ENCODE results near the gene ACY1.
A peak's percentile ranks its signal among the peaks of the same experiment; 100 is the strongest.

The ACY1 gene

DNA sequence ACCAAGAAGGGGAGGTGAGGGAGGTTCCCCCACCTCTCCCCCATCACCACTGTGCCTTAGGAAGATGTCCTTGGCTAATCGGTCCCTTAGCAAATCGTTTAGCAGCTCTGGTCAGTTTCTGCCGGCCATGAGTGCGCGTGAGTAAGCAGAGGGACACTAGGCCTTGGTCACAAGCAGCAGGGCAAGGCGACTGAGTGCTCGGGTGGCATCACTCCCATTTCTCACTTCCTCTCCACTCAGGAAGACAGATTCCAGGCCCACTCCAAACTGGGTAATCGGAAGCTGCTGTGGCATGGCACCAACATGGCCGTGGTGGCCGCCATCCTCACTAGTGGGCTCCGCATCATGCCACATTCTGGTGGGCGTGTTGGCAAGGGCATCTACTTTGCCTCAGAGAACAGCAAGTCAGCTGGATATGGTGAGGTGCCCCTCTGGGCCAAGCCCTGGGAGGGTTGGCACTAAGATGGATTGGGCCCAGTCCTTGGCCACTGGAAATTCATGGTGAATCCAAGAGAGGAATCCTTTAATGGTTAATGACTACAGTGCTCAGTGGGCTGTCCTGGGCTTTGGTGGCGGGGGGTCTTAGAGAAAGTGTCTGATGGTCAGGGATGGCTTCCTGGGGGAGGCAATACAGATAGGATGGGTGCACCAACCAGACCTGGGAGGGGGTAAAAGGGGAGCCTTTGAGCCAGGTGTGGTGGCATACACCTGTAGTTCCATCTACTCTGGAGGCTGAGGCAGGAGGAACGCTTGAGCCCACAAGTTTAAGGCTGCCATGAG, 37.2 kb upstream of the ACY1 start:
- DNase-seq (ENCODE audit: low spot score), result no peak

DNA sequence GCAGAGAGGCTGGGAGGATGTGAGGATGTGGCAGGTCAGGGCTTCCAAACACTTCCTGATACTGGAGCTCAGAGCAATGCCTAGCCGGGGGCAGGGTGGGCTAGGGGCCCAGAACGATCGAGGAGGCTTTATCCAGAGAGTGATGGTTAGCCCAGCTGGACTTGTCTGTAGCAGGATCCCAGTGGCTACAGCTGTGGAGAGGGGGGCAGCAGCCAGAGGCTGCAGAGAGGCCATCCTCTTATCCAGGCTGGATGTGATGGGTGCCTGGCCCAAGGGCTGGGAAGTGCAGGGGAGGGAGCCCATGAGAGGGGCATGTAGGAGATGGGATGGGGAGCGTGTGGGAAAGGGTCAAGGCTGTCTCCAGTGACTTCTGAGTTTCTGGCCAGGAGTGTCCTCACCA, 36.5 kb upstream of the ACY1 start:
- DNase-seq (ENCODE audit: low spot score), result no peak

DNA sequence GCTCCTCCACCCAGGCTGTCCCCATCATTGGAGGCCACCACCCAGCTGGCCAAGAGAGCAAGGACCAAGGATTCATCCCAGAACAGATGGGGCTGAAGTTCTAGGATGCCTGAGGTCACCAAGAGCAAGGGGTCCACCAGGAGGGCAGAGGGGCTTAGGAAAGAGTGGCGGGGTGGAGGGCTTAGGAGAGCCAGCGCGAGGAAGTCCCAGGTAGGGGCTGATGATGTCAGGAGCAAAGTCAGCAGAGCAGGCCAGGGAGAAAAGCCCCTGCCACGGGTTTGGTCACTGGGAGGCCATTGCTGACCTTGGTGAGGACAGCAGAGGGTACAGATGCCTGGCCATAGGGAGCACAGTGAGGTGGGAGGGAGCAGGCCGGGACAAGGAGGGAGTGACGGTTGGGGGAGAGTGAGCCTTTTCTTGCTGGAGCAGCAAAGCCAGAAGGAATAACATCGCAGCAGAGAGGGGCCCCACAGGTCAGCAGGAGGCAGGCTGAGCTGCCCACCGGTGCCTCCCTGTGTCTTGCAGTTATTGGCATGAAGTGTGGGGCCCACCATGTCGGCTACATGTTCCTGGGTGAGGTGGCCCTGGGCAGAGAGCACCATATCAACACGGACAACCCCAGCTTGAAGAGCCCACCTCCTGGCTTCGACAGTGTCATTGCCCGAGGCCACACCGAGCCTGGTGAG, 36.0 kb upstream of the ACY1 start:
- no peak for DNase-seq (ENCODE audit: low spot score)

DNA sequence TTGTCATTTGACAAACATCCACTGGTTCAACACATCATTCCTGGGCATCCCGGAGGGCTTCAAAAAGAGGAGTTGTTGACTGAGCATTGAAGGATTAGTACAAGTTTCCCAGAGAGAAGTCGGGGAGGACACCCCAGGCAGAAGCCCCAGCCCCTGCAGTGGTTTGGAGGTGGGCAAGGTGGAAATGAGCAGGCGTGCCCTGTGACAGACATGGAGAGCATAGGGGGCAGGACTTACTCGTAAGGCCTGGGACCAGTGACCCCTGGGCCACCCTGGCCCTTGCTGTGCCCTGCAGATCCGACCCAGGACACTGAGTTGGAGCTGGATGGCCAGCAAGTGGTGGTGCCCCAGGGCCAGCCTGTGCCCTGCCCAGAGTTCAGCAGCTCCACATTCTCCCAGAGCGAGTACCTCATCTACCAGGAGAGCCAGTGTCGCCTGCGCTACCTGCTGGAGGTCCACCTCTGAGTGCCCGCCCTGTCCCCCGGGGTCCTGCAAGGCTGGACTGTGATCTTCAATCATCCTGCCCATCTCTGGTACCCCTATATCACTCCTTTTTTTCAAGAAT, 35.2 kb upstream of the ACY1 start:
- DNase-seq (ENCODE audit: low spot score), result no peak

DNA sequence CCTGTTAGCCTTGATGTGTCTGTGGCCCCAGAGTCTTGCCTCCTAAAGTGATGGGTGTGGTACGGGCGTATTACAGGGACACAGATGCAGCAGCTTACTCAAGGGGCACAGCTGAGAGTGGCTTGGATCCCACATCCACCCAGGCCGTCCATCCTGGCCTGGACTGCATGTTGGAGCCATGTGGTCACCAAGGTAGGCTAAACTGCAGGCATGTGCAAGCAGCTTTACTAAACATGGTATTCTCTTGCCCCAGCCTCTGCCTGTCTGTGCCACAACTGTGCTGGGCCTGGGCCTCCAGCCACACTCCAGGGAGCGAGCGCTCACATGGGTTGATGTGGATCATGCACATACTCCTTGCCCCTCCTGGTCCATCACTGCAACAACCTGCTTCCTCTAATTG, 34.2 kb upstream of the ACY1 start:
- no peak for DNase-seq (ENCODE audit: low spot score)

DNA sequence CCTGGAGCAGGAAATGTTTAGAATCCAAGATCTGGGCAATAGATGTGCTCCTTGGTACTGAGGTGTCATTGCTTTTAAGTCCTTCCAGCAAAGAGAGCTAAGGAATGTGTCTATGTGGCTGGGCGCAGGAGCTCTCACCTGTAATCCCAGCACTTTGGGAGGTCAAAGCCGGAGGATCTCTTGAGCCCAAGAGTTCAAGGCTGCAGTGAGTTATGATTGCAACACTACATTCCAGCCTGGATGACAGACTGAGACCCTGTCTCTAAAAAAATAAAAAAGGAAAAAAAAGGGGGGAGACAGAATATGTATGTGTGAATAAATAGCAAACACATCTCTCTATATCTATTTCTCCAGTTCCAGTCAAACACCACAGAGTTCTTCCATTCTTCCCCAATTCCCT, 32.4 kb upstream of the ACY1 start:
- no peak for DNase-seq (ENCODE audit: low spot score)

DNA sequence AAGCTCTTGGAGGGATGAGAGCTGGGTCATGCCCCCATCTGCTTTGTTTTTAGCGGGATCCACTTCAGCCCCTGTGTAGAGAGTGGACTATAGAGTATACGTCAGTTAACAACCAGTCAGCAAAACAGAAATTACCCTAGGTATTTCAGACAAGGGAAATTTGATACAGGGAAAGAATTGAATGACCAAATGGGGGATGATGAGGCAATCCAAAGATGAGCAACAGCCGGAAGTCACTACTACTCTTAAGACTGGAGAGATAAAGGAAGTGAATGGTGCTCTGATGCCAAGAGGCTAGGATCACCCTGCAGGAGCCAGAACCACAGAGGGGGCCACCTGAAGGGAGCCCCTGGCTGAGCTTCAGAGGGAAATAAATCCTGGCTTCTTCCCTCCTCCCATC, 29.9 kb upstream of the ACY1 start:
- no peak for DNase-seq (ENCODE audit: low spot score)

DNA sequence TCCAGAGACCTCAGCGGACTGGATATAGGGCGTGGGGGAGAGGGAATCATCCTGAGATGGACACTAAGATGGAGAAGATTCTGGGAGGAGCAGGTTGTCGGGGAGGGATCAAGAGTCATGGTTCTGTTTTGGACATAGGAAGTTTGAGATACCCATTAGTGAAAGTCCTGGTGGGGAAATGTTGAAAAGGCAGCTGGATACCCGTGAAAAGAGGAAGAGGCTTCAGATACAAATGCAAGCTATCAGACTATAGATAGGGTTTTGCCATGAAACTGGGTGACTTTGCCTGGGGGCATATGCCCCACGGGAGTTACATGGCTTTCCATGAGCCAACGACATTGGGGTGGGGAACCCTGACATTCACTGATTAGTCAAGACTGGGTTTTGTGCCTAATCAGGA, 29.2 kb upstream of the ACY1 start:
- DNase-seq (ENCODE audit: low spot score), result no peak

DNA sequence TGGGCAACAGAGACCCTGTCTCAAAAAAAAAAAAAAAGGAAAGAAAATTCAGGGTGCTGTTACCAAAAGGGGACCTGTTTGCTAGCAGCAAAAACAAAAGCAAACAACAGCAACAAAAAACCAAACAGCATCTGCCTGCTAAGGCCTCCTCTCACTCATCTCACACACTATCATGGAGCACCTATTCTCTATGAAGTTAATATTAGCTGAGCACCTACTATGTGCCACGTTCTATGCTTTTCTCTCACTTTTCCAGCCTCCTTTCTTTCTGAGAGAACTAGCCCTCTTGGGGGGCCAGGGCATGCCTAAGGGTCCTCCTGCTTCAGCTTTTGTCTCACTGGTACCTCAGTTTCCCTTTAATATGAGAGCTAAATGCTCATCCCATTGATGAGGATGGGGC, 28.6 kb upstream of the ACY1 start:
- DNase-seq (ENCODE audit: low spot score), result no peak

DNA sequence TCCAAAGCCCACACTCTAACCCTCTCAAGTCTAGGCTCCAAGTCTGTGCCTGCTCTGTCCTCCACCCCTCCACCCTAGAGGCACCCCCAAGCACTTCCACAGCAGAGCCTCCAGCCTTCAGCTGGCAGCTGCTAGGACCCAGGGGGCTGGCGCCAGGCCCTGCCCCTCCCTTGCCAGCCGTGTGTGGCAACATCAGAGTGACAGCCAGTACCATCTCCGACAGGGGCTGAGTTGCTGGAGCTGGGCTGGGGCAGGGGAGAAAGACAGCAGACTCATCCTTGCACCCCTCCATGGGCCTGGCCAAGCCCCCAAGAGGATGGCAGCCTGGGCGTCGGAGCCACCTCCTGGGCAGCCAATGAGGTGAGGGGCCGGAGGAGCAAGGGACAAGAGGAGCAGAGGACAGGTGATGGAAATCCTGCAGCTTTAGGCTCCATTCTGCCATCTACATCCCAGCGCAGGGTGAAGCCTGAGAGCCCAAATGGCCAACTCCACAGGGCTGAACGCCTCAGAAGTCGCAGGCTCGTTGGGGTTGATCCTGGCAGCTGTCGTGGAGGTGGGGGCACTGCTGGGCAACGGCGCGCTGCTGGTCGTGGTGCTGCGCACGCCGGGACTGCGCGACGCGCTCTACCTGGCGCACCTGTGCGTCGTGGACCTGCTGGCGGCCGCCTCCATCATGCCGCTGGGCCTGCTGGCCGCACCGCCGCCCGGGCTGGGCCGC, 28.0 kb upstream of the ACY1 start, which contains the start of gene GPR62:
Gene GPR62, plus strand, starts transcription at position 207 of the 718 bp plus-strand sequence. Its CDS starts 272 bp downstream, at position 479.
- DNase-seq (ENCODE audit: low spot score), result no peak

DNA sequence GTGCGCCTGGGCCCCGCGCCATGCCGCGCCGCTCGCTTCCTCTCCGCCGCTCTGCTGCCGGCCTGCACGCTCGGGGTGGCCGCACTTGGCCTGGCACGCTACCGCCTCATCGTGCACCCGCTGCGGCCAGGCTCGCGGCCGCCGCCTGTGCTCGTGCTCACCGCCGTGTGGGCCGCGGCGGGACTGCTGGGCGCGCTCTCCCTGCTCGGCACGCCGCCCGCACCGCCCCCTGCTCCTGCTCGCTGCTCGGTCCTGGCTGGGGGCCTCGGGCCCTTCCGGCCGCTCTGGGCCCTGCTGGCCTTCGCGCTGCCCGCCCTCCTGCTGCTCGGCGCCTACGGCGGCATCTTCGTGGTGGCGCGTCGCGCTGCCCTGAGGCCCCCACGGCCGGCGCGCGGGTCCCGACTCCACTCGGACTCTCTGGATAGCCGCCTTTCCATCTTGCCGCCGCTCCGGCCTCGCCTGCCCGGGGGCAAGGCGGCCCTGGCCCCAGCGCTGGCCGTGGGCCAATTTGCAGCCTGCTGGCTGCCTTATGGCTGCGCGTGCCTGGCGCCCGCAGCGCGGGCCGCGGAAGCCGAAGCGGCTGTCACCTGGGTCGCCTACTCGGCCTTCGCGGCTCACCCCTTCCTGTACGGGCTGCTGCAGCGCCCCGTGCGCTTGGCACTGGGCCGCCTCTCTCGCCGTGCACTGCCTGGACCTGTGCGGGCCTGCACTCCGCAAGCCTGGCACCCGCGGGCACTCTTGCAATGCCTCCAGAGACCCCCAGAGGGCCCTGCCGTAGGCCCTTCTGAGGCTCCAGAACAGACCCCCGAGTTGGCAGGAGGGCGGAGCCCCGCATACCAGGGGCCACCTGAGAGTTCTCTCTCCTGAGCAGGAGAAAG, 27.2 kb upstream of the ACY1 start:
- peak; percentile 10 for DNase-seq (ENCODE audit: low spot score)

DNA sequence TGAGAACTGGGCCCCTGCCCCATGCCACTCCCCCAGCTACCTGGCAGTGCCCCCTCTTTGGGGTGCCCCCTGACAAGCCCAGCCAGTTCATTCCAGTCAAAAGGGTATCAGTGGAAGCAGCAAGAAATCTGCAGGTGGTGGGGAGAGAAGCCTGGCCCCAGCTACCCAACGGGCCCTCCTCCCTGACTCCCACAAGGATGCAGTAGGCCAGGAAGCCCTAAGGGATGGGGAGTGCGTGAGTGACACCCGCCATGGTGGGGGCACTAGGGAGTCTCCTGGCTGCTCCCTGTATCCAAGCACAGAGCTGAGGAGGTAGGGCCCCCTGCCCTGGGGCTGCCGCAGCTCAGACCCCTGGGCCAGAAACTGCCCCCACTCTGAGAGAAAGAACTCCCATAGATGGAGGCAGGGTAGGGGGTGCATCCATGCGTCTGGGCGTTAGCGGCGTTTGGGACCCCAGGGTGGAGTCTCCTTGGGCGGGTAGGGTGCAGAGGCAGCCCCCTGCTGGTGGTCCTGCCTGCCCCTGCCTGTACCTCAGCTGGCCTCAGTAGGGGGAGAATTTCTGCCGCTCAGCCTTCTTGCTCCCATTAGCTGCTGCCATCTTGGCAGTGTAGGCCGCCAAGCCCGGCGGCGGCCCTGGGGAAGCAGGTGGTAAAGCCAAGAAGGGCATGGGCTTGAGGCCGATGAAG, 25.7 kb upstream of the ACY1 start:
- no peak for DNase-seq (ENCODE audit: low spot score)

DNA sequence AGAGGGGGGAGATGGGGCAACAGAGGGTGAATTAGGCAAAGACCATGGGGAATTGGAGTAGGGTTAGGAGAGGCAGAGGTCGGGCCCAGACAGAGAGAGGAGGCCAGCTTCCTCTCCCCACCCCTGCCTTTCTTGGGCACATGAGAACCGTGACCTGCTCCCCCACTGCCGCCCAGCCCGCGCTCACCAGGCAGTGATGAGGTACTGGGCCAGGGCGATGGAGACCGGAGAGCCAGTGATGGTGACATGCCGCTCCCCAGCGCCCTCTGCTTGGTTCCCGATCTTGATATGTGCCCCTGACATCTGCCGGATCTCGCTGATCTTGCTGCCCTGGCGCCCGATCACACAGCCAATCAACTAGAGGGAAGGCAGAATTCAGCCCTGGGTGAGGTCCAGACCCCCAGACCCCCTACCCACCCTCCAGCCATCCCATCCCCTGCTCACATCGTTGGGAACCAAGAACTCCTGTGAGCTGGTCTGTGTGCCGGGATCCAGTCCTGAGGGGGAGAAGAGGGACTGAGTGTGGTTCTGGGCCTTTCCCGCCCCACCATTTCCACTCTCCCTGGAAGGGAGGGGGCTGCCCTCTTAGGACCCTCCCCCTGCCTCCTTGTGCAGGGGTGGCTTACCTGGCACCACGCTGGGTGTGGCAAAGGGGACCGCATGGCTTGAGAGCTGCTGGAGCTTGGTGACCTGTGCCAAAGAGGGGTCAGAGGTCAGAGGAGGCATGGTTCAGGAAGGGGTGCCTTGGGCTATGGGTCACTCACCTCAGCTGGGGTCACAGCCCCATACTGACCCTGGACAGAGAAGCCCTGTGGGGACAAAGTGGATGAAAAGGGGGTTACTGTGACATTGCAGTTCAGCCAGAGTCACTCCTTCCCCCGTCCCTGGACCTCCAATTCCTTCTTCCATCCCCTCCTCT, 24.5 kb upstream of the ACY1 start:
- DNase-seq (ENCODE audit: low spot score), result no peak

DNA sequence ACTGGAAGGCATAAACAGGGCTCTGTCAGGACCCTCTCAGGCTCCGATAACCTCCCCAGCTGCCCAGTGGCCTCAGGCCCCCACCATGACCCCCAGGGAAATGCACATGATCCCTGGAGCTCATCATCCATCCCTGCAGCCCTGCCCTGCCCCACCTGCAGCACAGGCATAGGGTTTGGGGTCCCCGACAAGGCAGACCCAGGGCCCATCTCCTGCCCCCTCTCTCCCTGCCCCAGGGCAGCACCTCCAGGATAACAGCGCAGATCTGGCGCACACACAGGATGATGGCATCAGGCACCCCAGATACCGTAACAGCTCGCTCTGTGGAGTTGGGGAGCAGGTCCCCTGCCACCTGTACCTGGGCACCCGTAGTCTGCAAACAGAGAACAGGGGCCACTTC, 23.7 kb upstream of the ACY1 start:
- DNase-seq (ENCODE audit: low spot score), result no peak

DNA sequence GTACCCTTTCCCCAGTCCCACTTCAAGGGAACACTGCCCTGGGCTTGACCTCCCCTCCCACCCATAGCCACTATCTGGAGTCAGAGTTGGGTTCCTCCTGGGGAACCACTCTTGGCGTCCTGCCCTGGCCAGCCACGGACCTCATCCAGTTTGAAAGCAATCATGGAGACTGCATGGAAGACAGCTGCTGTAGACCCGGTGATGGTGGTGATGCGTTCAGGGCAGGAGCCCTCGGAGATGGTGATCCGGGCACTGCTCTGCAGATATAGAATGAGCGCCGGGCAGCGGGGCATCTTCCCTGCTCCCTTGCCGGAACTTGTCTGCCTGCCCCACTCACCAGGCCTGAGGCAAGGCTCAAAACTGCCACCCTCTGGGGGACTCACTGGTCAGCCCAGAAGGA, 22.9 kb upstream of the ACY1 start:
- DNase-seq (ENCODE audit: low spot score), result no peak

DNA sequence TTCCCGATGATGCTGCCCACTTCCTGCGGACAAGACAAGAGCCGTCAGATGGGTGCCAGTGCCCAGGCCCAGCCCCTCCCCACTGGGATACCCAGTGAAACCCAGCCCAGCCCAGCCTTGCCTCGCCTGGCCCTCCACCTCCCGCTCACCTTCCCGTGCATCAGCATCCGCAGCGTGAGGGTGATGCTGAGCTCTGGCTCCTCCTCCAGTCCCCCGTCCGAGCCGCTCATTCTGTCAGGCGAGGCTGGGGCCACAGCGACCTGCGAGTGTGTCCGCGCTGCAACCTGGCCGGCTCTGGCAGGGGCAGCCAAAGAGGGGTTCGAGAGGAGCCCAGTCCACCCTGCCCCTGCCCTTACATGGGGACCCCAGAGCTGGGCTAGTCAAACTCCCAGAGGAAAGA, 22.3 kb upstream of the ACY1 start:
- DNase-seq (ENCODE audit: low spot score), result no peak

DNA sequence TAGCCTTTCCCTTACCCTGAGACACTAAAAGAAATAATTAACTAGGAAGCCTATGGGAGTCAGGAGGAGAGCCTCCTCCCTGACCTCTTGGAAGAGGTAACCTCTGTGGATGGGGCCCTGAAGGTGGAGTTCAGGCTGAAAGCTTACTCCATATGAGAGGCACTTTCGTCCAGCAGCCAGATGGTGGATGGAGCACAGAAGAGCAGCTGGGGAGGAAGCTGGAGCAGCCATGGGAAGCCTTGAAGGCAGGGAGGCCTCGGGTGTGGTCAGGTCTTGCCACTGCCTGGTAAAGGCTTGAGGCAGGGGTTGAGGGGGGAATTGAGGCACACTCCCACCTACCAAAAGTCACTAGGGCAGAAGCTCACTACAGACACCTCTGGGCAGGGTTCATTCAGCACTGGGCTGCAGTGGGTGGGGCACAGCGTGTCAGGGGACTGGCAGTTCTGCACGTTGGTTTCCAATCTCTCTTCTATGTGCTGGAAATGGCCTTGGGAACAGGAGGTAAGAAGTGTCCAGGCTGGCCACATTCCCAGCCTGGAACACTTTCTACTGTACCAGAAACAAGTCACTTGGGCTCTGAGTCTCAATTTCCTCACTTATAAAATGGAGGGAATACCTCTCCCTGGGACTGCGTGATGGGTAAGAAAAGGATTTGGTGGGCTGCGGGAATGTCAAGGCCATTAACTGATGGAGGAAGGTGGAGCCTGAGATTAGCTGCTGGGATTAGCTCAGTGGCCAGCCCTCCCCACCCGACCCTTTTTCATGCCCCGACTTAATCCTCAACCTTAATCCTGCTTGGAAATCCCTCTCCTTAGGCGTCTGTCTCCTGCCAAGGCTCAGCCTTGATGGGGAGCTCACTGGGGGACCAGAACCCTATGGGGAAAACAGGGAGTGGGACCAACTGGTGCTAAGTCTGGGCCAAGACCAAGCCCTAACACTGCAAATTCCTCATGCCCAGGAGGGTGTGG, 21.4 kb upstream of the ACY1 start:
- DNase-seq (ENCODE audit: low spot score), result no peak

DNA sequence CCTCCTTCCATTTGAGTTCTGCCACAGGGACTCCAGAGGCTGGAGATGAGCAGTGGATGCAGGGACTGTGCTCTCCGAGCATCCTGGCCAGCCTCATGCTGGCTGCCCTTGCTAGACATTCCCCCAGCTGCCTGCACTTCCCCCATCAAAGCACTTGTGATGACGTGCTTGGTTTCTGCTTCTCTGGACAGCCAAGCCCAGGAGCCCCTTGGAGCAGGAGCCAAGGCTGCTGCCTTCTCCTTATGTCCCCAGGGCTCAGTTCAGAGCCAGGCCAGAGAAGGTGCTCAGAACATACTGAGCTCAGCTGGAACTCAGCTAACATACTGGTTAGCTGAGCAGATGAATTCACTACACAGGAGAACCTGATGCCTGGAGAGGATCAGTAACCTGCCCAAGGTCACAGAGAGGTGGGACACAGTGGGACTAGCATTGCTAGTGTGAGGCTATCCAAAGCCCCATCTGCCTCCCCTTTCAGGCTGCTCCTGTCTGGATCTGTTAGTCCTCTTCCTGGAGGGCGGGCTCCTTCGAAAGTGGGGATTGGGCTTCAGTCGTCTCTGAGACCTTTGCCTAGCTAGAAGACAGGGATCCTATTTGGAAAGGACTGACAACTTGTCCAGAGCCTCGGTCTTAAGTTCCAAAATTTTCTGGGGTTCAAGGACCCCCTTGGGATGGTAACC, 20.3 kb upstream of the ACY1 start:
- DNase-seq (ENCODE audit: low spot score), result no peak

All from CD4-positive, alpha-beta T cell treated with Interleukin-15 for 4 hours (primary cell).